IPS-11a (cell line): ENCODE measurements around the gene UQCC5.

Experiments used
- H3K4me3 ChIP-seq: one replicate; pipeline ENCODE4 v1.5.1; 2013; ENCODE audit warnings: low read depth, low read length, control low read depth

UQCC5 gene

DNA sequence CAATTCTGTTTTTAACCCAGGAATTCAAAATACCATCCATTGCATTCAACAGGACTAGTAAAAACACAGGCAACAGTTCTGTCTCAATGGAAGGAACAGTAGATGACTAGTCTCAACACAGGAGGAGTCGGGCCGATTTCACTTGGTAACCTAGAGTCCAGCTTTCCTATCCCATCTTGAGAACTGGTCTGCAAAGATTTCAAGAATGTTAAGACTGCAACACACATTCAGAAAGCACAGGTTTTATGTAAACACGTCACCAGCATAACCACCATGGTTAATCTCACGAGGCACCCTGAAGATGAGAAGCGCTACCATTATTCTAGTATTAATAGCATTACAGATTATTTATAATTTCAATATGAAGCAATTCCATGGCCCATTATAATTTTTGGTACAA, 22.0 kb downstream of the UQCC5 start:
- no peak overlapping the region for H3K4me3 ChIP-seq

DNA sequence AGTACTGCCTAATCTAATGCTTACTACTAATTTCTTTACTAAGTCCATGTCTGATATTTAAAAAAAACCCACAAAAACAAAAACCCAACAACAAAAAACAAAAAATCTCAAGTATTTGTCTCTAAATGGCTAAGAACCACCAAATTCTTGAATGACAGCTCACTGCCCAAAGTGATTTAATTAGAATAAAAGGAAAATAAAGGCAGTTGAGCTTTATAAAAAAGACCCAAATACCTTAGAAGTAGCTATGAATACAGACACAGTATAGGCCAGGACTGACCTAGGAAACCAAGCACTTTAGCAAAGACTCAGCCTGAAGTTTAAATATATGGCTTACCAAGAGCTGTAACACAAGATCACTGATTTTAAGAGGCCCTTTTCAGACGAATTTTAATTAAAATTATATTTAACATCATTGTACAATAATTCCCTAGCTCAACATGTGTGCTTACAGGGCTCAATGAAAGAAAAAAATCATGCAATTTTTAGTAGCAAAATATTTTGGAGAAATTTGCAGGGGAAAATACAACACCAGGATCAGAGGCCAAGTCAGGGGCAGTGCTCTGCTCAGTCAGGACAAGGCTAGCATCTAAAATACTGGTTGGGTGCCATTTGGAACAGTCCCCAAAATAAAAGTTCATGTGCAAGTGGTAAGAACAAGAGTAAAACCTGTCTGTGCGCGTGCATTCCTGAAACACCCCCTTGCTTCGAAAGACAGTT, 24.8 kb downstream of the UQCC5 start:
- no peak overlapping the region for H3K4me3 ChIP-seq

DNA sequence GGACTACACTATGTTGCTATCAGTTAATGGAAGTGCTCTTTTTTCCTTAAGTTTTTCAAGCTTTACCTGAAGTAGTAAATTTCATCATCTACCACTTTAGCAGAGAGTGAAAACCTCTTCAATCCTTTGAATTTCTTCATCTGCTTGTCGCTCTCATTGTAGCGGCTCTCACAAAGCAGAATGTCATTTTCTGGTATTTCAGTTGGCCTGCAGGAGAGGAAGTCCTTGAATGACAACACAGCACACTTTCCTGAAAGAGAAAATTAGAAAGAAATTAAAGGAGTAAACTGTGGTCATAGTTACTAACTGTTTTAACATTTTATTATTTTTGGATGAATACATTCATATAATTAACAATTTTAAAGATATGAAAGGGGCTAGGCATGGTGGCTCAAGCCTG, 27.6 kb downstream of the UQCC5 start:
- no peak overlapping the region for H3K4me3 ChIP-seq

DNA sequence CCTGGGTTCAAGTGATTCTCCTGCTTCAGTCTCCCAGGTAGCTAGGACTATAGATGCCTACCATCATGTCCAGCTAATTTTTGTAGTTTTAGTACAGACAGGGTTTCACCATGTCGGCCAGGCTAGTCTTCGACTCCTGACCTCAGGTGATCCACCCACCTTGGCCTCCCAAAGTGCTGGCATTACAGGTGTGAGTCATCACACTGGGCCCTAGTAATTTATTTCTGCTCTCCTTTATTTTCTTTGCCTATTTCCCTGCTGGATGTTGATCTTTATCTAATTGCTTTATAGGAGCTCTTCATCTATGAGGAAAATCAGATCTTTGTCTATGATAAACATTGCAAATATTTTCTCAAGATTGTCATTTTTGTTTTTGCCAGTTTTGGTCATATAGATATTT, 31.7 kb downstream of the UQCC5 start:
- no peak overlapping the region for H3K4me3 ChIP-seq

DNA sequence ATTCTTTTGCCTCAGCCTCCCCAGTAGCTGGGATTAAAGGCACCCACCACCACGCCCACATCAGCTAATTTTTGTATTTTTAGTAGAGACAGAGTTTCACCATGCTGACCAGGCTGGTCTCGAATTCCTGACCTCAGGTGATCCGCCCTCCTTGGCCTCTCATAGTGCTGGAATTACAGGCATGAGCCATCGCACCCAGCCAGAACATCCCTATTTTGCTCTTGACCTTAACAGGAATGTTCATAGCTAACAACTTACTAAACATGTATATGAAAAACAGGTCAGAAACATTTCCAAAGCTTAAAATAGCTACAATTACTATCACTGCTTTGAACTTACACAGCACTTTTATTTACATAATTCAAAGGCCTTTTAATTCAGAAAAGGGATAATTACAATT, 33.7 kb downstream of the UQCC5 start:
- no peak overlapping the region for H3K4me3 ChIP-seq

DNA sequence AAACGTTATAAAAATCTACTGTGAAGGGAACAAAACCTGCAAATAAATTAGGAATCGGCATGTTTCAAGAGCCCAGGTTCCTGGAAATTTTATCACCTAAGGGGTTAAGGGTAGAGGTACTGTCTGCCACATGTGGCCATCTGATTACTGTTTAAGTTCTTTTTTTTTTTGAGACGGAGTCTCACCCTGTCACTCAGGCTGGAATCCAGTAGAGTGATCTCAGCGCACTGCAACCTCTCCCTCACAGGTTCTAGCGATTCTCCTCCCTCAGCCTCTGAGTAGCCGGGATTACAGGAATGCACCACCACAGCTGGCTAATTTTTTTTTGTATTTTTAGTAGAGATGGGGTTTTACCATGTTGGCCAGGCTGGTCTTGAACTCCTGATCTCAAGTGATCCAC, 35.8 kb downstream of the UQCC5 start:
- H3K4me3 ChIP-seq = no peak overlapping the region

DNA sequence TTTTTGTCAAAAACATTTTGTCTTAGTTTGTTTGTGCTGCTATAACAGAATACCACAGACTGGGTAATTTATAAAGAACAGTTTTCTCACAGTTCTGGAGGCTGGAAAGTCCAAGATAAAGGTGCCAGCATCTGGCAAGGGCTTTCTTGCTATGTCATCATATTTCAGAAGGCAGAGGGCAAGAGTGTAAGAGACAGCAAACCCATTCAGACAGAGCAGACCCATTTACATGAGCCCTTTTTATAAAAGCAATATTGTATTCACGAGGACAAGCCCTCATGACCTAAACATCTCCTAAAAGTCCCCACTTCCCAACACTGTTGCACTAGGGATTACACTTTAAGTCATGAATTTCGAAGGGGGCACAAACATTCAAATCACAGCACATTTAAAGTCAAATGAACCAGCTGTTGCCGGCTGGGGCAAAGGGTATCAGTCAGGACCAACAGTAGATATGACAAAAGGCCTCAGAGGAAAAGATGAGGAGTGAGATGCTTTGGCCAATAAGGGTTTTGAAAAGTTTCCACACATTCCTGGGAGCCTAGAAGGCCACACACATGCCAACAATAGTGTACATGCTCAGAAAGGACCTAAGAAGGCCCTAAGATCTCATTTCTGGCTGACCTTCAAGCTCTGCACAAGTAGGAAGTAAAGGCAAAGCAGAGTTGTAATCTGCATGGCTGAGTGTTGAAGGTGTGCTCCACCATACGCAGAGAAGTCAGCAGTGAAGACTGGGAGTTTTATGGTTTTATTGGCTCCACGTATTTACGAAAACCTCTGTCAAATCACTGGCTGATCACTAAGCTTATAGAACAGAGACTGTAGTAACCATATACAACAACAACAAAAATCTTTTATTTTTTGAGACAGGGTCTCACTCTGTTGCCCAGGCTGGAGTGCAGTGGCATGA, 37.9 kb downstream of the UQCC5 start:
- no peak overlapping the region for H3K4me3 ChIP-seq
